WTC11 (cell line): ENCODE measurements around the gene GET4.

Experiments
- FOXP1 ChIP-seq: sonication (generic); formaldehyde crosslinking; IDR thresholded peaks from 2 replicates; pipeline ENCODE4 v1.8.0; 2022; ENCODE audit warnings: missing genetic modification reagents, mild to moderate bottlenecking, moderate library complexity, borderline replicate concordance
- GRHL2 ChIP-seq: fragments of 250-450 bp; sonication (Bioruptor Pico); IDR thresholded peaks from 2 replicates; pipeline ENCODE4 v1.8.0; 2022; ENCODE audit warnings: mild to moderate bottlenecking, moderate library complexity; ENCODE audit not compliant: insufficient replicate concordance, severe bottlenecking
- KAT7 ChIP-seq: sonication (generic); formaldehyde crosslinking; IDR thresholded peaks from 2 replicates; pipeline ENCODE4 v1.8.1; 2023; ENCODE audit warnings: missing genetic modification reagents, mild to moderate bottlenecking, borderline replicate concordance
- TCF7 ChIP-seq: sonication (generic); formaldehyde crosslinking; IDR thresholded peaks from 2 replicates; pipeline ENCODE4 v1.8.0; 2022; ENCODE audit warnings: mild to moderate bottlenecking, low read depth, missing genetic modification reagents, moderate library complexity
- ZNF423 ChIP-seq: fragments of 250-450 bp; sonication (Bioruptor Pico); IDR thresholded peaks from 2 replicates; pipeline ENCODE4 v2.1.2; 2022; ENCODE audit warnings: mild to moderate bottlenecking, moderate library complexity
- TF ChIP-seq, protein P1 (sequence below): fragments of 200-600 bp; IDR thresholded peaks from 2 replicates; pipeline ENCODE4 v1.8.0; 2022; ENCODE audit warnings: antibody characterized with exemption
- TF ChIP-seq, protein P2 (sequence below): sonication (generic); formaldehyde crosslinking; IDR thresholded peaks from 2 replicates; pipeline ENCODE4 v1.8.0; 2022; ENCODE audit warnings: missing genetic modification reagents
- TF ChIP-seq, protein P3 (sequence below): sonication (generic); formaldehyde crosslinking; IDR thresholded peaks from 2 replicates; pipeline ENCODE4 v1.8.1; 2022; ENCODE audit warnings: low read depth, missing genetic modification reagents, borderline replicate concordance
- TF ChIP-seq, protein P4 (sequence below): sonication (generic); formaldehyde crosslinking; IDR thresholded peaks from 2 replicates; pipeline ENCODE4 v1.8.0; 2022; ENCODE audit warnings: mild to moderate bottlenecking, missing genetic modification reagents

DNA sequence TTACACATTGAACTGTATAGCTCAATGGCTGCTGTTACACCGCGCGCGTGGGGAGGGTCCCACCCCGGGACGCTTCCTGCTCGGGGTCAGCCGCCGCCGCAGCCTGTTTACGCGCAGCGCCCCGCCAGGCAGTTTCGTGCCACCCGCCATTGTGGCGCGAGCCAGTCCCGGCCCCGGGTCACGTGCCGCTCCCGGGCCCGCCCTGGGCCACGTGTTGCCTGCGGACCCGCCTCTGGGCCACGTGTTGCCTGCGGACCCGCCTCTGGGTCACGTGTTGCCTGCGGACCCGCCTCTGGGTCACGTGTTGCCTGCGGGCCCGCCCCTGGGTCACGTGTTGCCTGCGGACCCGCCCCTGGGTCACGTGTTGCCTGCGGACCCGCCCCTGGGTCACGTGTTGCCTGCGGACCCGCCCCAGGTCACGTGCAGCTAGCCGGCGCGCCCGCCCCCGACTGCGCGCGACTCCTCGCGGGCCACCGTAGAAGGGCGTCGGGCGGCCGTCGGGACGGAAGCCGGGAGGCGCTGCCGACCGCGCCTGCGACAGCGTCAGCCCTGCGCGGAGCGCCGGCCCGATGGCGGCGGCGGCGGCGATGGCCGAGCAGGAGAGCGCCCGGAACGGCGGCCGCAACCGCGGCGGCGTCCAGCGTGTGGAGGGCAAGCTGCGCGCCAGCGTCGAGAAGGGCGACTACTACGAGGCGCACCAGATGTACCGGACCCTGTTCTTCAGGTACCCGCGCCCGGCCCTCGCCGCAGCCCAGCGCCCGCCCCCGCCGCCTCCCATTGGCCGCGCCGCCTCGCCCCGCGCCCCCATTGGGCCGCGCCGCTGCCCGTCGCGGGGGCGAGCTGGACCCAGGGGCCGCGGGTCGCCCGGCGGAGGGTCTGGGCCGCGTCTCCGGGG is at the start of gene GET4:
- TF ChIP-seq, protein P1, sequence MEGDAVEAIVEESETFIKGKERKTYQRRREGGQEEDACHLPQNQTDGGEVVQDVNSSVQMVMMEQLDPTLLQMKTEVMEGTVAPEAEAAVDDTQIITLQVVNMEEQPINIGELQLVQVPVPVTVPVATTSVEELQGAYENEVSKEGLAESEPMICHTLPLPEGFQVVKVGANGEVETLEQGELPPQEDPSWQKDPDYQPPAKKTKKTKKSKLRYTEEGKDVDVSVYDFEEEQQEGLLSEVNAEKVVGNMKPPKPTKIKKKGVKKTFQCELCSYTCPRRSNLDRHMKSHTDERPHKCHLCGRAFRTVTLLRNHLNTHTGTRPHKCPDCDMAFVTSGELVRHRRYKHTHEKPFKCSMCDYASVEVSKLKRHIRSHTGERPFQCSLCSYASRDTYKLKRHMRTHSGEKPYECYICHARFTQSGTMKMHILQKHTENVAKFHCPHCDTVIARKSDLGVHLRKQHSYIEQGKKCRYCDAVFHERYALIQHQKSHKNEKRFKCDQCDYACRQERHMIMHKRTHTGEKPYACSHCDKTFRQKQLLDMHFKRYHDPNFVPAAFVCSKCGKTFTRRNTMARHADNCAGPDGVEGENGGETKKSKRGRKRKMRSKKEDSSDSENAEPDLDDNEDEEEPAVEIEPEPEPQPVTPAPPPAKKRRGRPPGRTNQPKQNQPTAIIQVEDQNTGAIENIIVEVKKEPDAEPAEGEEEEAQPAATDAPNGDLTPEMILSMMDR: no peak
- TF ChIP-seq, protein P2, sequence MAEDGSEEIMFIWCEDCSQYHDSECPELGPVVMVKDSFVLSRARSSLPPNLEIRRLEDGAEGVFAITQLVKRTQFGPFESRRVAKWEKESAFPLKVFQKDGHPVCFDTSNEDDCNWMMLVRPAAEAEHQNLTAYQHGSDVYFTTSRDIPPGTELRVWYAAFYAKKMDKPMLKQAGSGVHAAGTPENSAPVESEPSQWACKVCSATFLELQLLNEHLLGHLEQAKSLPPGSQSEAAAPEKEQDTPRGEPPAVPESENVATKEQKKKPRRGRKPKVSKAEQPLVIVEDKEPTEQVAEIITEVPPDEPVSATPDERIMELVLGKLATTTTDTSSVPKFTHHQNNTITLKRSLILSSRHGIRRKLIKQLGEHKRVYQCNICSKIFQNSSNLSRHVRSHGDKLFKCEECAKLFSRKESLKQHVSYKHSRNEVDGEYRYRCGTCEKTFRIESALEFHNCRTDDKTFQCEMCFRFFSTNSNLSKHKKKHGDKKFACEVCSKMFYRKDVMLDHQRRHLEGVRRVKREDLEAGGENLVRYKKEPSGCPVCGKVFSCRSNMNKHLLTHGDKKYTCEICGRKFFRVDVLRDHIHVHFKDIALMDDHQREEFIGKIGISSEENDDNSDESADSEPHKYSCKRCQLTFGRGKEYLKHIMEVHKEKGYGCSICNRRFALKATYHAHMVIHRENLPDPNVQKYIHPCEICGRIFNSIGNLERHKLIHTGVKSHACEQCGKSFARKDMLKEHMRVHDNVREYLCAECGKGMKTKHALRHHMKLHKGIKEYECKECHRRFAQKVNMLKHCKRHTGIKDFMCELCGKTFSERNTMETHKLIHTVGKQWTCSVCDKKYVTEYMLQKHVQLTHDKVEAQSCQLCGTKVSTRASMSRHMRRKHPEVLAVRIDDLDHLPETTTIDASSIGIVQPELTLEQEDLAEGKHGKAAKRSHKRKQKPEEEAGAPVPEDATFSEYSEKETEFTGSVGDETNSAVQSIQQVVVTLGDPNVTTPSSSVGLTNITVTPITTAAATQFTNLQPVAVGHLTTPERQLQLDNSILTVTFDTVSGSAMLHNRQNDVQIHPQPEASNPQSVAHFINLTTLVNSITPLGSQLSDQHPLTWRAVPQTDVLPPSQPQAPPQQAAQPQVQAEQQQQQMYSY (CRISPR knock-in tag): peak; percentile 50; the same call in 1 of the 2 replicates
- TF ChIP-seq FOXP1 (peak; percentile 94), ZNF423 (CRISPR knock-in tag) (no peak), TCF7 (CRISPR knock-in tag) (no peak), KAT7 (CRISPR knock-in tag) (no peak), GRHL2 (CRISPR knock-in tag) (no peak)
- TF ChIP-seq, protein P3, sequence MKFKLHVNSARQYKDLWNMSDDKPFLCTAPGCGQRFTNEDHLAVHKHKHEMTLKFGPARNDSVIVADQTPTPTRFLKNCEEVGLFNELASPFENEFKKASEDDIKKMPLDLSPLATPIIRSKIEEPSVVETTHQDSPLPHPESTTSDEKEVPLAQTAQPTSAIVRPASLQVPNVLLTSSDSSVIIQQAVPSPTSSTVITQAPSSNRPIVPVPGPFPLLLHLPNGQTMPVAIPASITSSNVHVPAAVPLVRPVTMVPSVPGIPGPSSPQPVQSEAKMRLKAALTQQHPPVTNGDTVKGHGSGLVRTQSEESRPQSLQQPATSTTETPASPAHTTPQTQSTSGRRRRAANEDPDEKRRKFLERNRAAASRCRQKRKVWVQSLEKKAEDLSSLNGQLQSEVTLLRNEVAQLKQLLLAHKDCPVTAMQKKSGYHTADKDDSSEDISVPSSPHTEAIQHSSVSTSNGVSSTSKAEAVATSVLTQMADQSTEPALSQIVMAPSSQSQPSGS (CRISPR knock-in tag): peak; percentile 57; the same call in 1 of the 2 replicates
- TF ChIP-seq, protein P4, sequence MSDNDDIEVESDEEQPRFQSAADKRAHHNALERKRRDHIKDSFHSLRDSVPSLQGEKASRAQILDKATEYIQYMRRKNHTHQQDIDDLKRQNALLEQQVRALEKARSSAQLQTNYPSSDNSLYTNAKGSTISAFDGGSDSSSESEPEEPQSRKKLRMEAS (CRISPR knock-in tag): peak; percentile 100
